GM12878 (cell line): ENCODE data around the gene OSBPL3. TPM values are rescaled to one million over a fixed set of nuclear protein-coding genes. Genes with fewer than 3 reads are reported as not detected.
A peak's percentile ranks its signal among the peaks of the same experiment; 100 is the strongest.

ENCODE experiments used
- ATAC-seq: fragments of 200-7000 bp; cut with Tn5 transposase; 3 replicates; pipeline ENCODE4 v1.9.1; 2020; ENCODE audit warnings: mild to moderate bottlenecking, moderate library complexity
- BruUV-seq: library from RNA; stranded (reverse); fragments of 400-500 nt; replicated peaks from 2 replicates; lab custom pipeline; 2021; lab: Mats Ljungman, UMichigan
- CTCF ChIA-PET: fragments of 300-600 bp; sonication (Branson Sonifier 250); formaldehyde crosslinking; extraction: SDS; loops from one replicate; lab custom pipeline; 2021; ENCODE audit warnings: inconsistent platforms; lab: Yijun Ruan, JAX
- POLR2A ChIA-PET: fragments of 350-600 bp; formaldehyde crosslinking; extraction: SDS; loops from one replicate; lab custom pipeline; 2021; ENCODE audit warnings: inconsistent platforms; lab: Charles Lee
- RAD21 ChIA-PET: fragments of 300-600 bp; sonication (Branson Sonifier 250); formaldehyde crosslinking; loops from one replicate; lab custom pipeline; 2023; ENCODE audit warnings: antibody characterized with exemption; ENCODE audit not compliant: unreplicated experiment; lab: Charles Lee
- SMC1A ChIA-PET: fragments of 300-600 bp; sonication (Branson Sonifier 250); formaldehyde crosslinking; loops from one replicate; lab custom pipeline; 2023; ENCODE audit not compliant: unreplicated experiment, uncharacterized antibody; lab: Charles Lee
- DNase-seq: peaks from one replicate; pipeline ENCODE4 v3.0.0-alpha.2; 2011; ENCODE audit warnings: low read depth, low spot score
- FAIRE-seq: peaks from 3 replicates; lab custom pipeline; 2011; peaks lifted over from hg19 to GRCh38; lab: Jason Lieb, UNC
- H2AFZ ChIP-seq: 2 replicates; pipeline ENCODE4 v1.6.0; 2011; ENCODE audit warnings: low read depth, low read length, control low read depth; ENCODE audit not compliant: control insufficient read depth
- H3K27ac ChIP-seq: 2 replicates; pipeline ENCODE4 v1.5.1; 2011; ENCODE audit warnings: control low read depth; ENCODE audit not compliant: control insufficient read depth, insufficient read depth
- H3K27me3 ChIP-seq, 2 experiments: replicated peaks in 1 of 2; 2 replicates each; pipeline versions ENCODE4 v1.6.0 to v1.6.1; 2011; ENCODE audit warnings: low read length in 1 of 2; ENCODE audit not compliant: control insufficient read depth in 2 of 2, insufficient read depth in 2 of 2
- H3K36me3 ChIP-seq, 2 experiments: 2 replicates each; pipeline ENCODE4 v1.5.1; 2011; ENCODE audit warnings: low read length in 1 of 2; ENCODE audit not compliant: control insufficient read depth in 2 of 2, insufficient read depth in 2 of 2
- H3K4me1 ChIP-seq: 2 replicates; pipeline ENCODE4 v1.6.1; 2011; ENCODE audit warnings: mild to moderate bottlenecking, low read length, moderate library complexity, mixed read lengths; ENCODE audit not compliant: control insufficient read depth, insufficient read depth
- H3K4me2 ChIP-seq: 2 replicates; pipeline ENCODE4 v1.6.0; 2011; ENCODE audit warnings: control low read depth; ENCODE audit not compliant: control insufficient read depth, insufficient read depth
- H3K4me3 ChIP-seq: fragments of 200-600 bp; sonication (generic); 2 replicates; pipeline ENCODE4 v1.5.1; 2016
- H3K79me2 ChIP-seq: 2 replicates; pipeline ENCODE4 v1.6.0; 2011; ENCODE audit warnings: low read length; ENCODE audit not compliant: control insufficient read depth, insufficient read depth
- H3K9ac ChIP-seq: 2 replicates; pipeline ENCODE4 v1.8.0; 2011; ENCODE audit warnings: low read length, control low read depth, mixed read lengths; ENCODE audit not compliant: control insufficient read depth, insufficient read depth
- H3K9me3 ChIP-seq: replicated peaks from 3 replicates; pipeline ENCODE4 v1.5.1; 2011; ENCODE audit warnings: mild to moderate bottlenecking, low read length; ENCODE audit not compliant: control insufficient read depth, insufficient read depth
- H4K20me1 ChIP-seq: 2 replicates; pipeline ENCODE4 v1.6.0; 2011; ENCODE audit not compliant: control insufficient read depth, insufficient read depth
- BACH1 ChIP-seq: fragments of 450-650 bp; IDR thresholded peaks from 2 replicates; pipeline ENCODE4 v1.6.1; 2017; ENCODE audit warnings: mild to moderate bottlenecking, borderline replicate concordance
- CBX5 ChIP-seq: sonication (generic); IDR thresholded peaks from 2 replicates; pipeline ENCODE4 v1.6.1; 2016; ENCODE audit warnings: low read depth, moderate library complexity, mild to moderate bottlenecking, inconsistent platforms
- GABPA ChIP-seq: IDR thresholded peaks from 2 replicates; pipeline ENCODE4 v1.6.1; 2014; ENCODE audit warnings: antibody characterized with exemption, low read depth, mild to moderate bottlenecking, inconsistent platforms
- HDGF ChIP-seq: fragments of 450-650 bp; IDR thresholded peaks from 2 replicates; pipeline ENCODE4 v1.6.1; 2016; ENCODE audit warnings: antibody characterized with exemption
- NR2F1 ChIP-seq: fragments of 450-650 bp; conservative IDR thresholded peaks from 2 replicates; pipeline ENCODE4 v1.6.1; 2017; ENCODE audit warnings: mild to moderate bottlenecking
- POLR2AphosphoS2 ChIP-seq: IDR thresholded peaks from 2 replicates; pipeline ENCODE4 v1.6.1; 2011; ENCODE audit warnings: low read depth, mild to moderate bottlenecking, low read length, improper control_type of control experiment, moderate library complexity
- RAD51 ChIP-seq: fragments of 450-650 bp; IDR thresholded peaks from 2 replicates; pipeline ENCODE4 v1.6.1; 2016; ENCODE audit warnings: moderate library complexity, mild to moderate bottlenecking, inconsistent platforms
- SMAD1 ChIP-seq: fragments of 450-650 bp; IDR thresholded peaks from 2 replicates; pipeline ENCODE4 v1.6.1; 2018; ENCODE audit warnings: mild to moderate bottlenecking, low read depth; ENCODE audit not compliant: partially characterized antibody
- SREBF1 ChIP-seq: IDR thresholded peaks from 2 replicates; pipeline ENCODE4 v1.6.1; 2012; ENCODE audit warnings: mild to moderate bottlenecking, low read length
- SREBF2 ChIP-seq: IDR thresholded peaks from 2 replicates; pipeline ENCODE4 v1.6.1; 2012; ENCODE audit warnings: mild to moderate bottlenecking, low read length
- SUPT20H ChIP-seq: IDR thresholded peaks from 2 replicates; pipeline ENCODE4 v1.6.1; 2011; ENCODE audit warnings: low read depth, mild to moderate bottlenecking, low read length, moderate library complexity, borderline replicate concordance; ENCODE audit not compliant: control insufficient read depth
- ZBTB4 ChIP-seq: fragments of 450-650 bp; formaldehyde crosslinking; IDR thresholded peaks from 2 replicates; pipeline ENCODE4 v1.4.0; 2022; ENCODE audit warnings: mild to moderate bottlenecking, moderate library complexity
- ZNF687 ChIP-seq: fragments of 450-650 bp; IDR thresholded peaks from 2 replicates; pipeline ENCODE4 v1.6.1; 2017; ENCODE audit warnings: mild to moderate bottlenecking, moderate library complexity
- WGBS: methylation state at CpG from one replicate; pipeline ENCODE4 v1.1.6; 2016; ENCODE audit warnings: low lambda C conversion rate; ENCODE audit not compliant: insufficient replicate concordance, insufficient coverage; ENCODE audit errors: missing lambda C conversion rate; 5-methylcytosine and 5-hydroxymethylcytosine counted together
- in situ Hi-C: fragments of 300-500 bp; cut with MboI; formaldehyde crosslinking; loops from 9 replicates; pipeline ENCODE4 v1.14.3; 2018; ENCODE audit warnings: mixed read lengths
- intact Hi-C: fragments of 100-400 bp; cut with micrococcal nuclease; formaldehyde crosslinking; loops from one replicate; pipeline ENCODE4 v1.14.2; 2022; ENCODE audit not compliant: unreplicated experiment
- polyA plus RNA-seq, 11 experiments: library from polyadenylated mRNA; depleted of rRNA in 4 of 11; unstranded in 6 of 11; stranded (reverse) in 5 of 11; fragments of >200 nt; fragmentation: Nextera tagmentation in 4 of 11; fragmentation: Illumina TruSeq in 1 of 11; extraction: Ambion mirVana in 4 of 11; extraction: Trizol in 1 of 11; gene quantifications; 1 replicate in 1 of 11; 2 replicates in 10 of 11; pipeline versions ENCODE4 v1.2.1 to v1.2.3, GENCODE V29; 2011 to 2016; ENCODE audit warnings: inconsistent platforms in 2 of 11, missing spikeins in 2 of 11, low read depth in 1 of 11
- total RNA-seq, 4 experiments: library from RNA; depleted of rRNA in 3 of 4; stranded (reverse); fragments of >200 nt in 3 of 4; fragmentation: Illumina TruSeq in 1 of 4; extraction: Trizol in 1 of 4; gene quantifications; 2 replicates each; pipeline versions ENCODE4 v1.2.1 to v1.2.3, GENCODE V29; 2013 to 2021

The OSBPL3 gene
- total and polyA plus RNA-seq, 10 of the 15 experiments (the other 5 are each of a cell fraction or from before 2014, with no cell fraction given): 6.1 to 46.6 (median 27.0) TPM

- peak; percentile 83 for TF ChIP-seq ZNF687
- peak; percentile 75; the same call in 1 of the 2 replicates for TF ChIP-seq BACH1
- peak; percentile 59; the same call in 1 of the 2 replicates for TF ChIP-seq HDGF
- peak; percentile 82 for TF ChIP-seq NR2F1
- peak; percentile 89 for TF ChIP-seq RAD51
- TF ChIP-seq SUPT20H: no peak
These were observed 16.8 kb downstream of the OSBPL3 start (continued) for GRCh38 chr7:24963218-24963617.

GRCh38 chr7:24962418-24962962 is 17.5 kb downstream of the OSBPL3 start:
- in situ Hi-C loops (loop anchor here (5.0 kb wide), 1 partner anchor 50 kb away; no protein-coding TSS in a partner anchor), intact Hi-C loops (loop anchor here (10.0 kb wide), 1 partner anchor 1368 kb away; the partner anchor contains the start of gene CCDC126)
- Histone ChIP-seq H4K20me1 (no peaks in the 10 kb centered on the region), H3K27ac (peak overlapping the region; percentile 62), H3K9ac (no peak overlapping the region), H3K36me3 (no peaks in the 10 kb centered on the region), H3K4me1 (peaks cover 44% of the 10 kb centered on the region), H3K27me3 (no peaks in the 10 kb centered on the region), H3K9me3 (no peaks in the 10 kb centered on the region), H3K4me3 (no peak overlapping the region), H3K79me2 (peaks cover 89% of the 10 kb centered on the region), H2AFZ (no peak overlapping the region), H3K4me2 (peak overlapping the region; percentile 32)
- BruUV-seq: no TSS peak
- ChIA-PET RAD21 (interaction anchor here (0.7 to 10.0 kb wide), 11 partner anchors 9 to 141 kb away, joined by 3 to 106 read pairs (median 4); partner anchors contain the start of gene OSBPL3), POLR2A (interaction anchor here (0.9 to 1.7 kb wide), 8 partner anchors 9 to 29 kb away, joined by 3 to 6 read pairs (median 3); partner anchors contain the start of gene OSBPL3), SMC1A (interaction anchor here (0.9 to 12.8 kb wide), 16 partner anchors 10 to 146 kb away, joined by 3 to 189 read pairs (median 5); partner anchors contain the start of gene OSBPL3), CTCF (interaction anchor here (0.7 to 1.7 kb wide), 10 partner anchors 11 to 144 kb away, joined by 3 to 8 read pairs (median 4); no protein-coding TSS in a partner anchor)
- no peak; the same call in 2 of the 3 replicates for ATAC-seq
- DNase-seq: no peak
- FAIRE-seq: no peak
- 84% methylated on average over 4 of the region's 4 CpGs for WGBS
- TF ChIP-seq POLR2AphosphoS2 (no peak), SREBF1 (no peak), CBX5 (no peak), SREBF2 (no peak), GABPA (no peak), SMAD1 (no peak), ZBTB4 (no peak), NR2F1 (no peak), HDGF (no peak)
